ENCODE results near the gene L3MBTL1. TPM values are rescaled to one million over a fixed set of nuclear protein-coding genes. Genes with fewer than 3 reads are reported as not detected.
A peak's percentile ranks its signal among the peaks of the same experiment; 100 is the strongest.
"Not testable (repeated sequence)": the region's sequence is repeated elsewhere in the genome, so short reads cannot be mapped to it uniquely, and the experiment has no call there.

The L3MBTL1 gene
- total RNA-seq, 1 donor, result 8.0 TPM

GRCh38 chr20:43473381-43473704, 34.2 kb upstream of the L3MBTL1 start:
- H3K4me1 ChIP-seq (ENCODE audit: insufficient read depth, low read length), result no peaks in the 10 kb centered on the region
- no peak overlapping the region for H3K4me3 ChIP-seq (ENCODE audit: low read length)
- no peaks in the 10 kb centered on the region for H3K27me3 ChIP-seq (ENCODE audit: insufficient read depth, low read length)
- no peaks in the 10 kb centered on the region for H3K9me3 ChIP-seq (ENCODE audit: low read depth, low read length)

GRCh38 chr20:43477193-43477592, 30.3 kb upstream of the L3MBTL1 start:
- no peak overlapping the region for H3K4me3 ChIP-seq (ENCODE audit: low read length)
- H3K9me3 ChIP-seq (ENCODE audit: low read depth, low read length), result no peaks in the 10 kb centered on the region
- no peaks in the 10 kb centered on the region for H3K27me3 ChIP-seq (ENCODE audit: insufficient read depth, low read length)
- H3K4me1 ChIP-seq (ENCODE audit: insufficient read depth, low read length), result no peaks in the 10 kb centered on the region

- Histone ChIP-seq H3K4me1 (ENCODE audit: insufficient read depth, low read length) (no peaks in the 10 kb centered on the region), H3K4me3 (ENCODE audit: low read length) (no peak overlapping the region), H3K9me3 (ENCODE audit: low read depth, low read length) (no peaks in the 10 kb centered on the region), H3K27me3 (ENCODE audit: insufficient read depth, low read length) (no peaks in the 10 kb centered on the region)
These were observed 29.9 kb upstream of the L3MBTL1 start for GRCh38 chr20:43477619-43478018.

- Histone ChIP-seq H3K4me3 (ENCODE audit: low read length) (no peak overlapping the region), H3K27me3 (ENCODE audit: insufficient read depth, low read length) (no peaks in the 10 kb centered on the region), H3K9me3 (ENCODE audit: low read depth, low read length) (no peaks in the 10 kb centered on the region), H3K4me1 (ENCODE audit: insufficient read depth, low read length) (no peaks in the 10 kb centered on the region)
These were observed 17.5 kb upstream of the L3MBTL1 start for GRCh38 chr20:43490038-43490437.

- Histone ChIP-seq H3K27me3 (ENCODE audit: insufficient read depth, low read length) (no peaks in the 10 kb centered on the region), H3K4me3 (ENCODE audit: low read length) (no peak overlapping the region), H3K4me1 (ENCODE audit: insufficient read depth, low read length) (no peaks in the 10 kb centered on the region), H3K9me3 (ENCODE audit: low read depth, low read length) (no peaks in the 10 kb centered on the region)
These were observed 15.4 kb upstream of the L3MBTL1 start for GRCh38 chr20:43492101-43492500.

GRCh38 chr20:43495388-43495787, 12.1 kb upstream of the L3MBTL1 start:
- Histone ChIP-seq H3K4me1 (ENCODE audit: insufficient read depth, low read length) (no peaks in the 10 kb centered on the region), H3K9me3 (ENCODE audit: low read depth, low read length) (no peaks in the 10 kb centered on the region), H3K4me3 (ENCODE audit: low read length) (no peak overlapping the region), H3K27me3 (ENCODE audit: insufficient read depth, low read length) (no peaks in the 10 kb centered on the region)

- H3K4me3 ChIP-seq (ENCODE audit: low read length); H3K9me3 ChIP-seq (ENCODE audit: low read depth, low read length); H3K4me1 ChIP-seq (ENCODE audit: insufficient read depth, low read length): not testable (repeated sequence)
- H3K27me3 ChIP-seq (ENCODE audit: insufficient read depth, low read length), result peaks cover 17% of the 10 kb centered on the region
These were observed 5.5 kb upstream of the L3MBTL1 start for GRCh38 chr20:43502021-43502420.

- Histone ChIP-seq H3K4me3 (ENCODE audit: low read length) (no peak overlapping the region), H3K27me3 (ENCODE audit: insufficient read depth, low read length) (peaks cover 32% of the 10 kb centered on the region), H3K4me1 (ENCODE audit: insufficient read depth, low read length) (peaks cover 14% of the 10 kb centered on the region), H3K9me3 (ENCODE audit: low read depth, low read length) (no peaks in the 10 kb centered on the region)
These were observed 1.3 kb upstream of the L3MBTL1 start for GRCh38 chr20:43506238-43506637.

GRCh38 chr20:43508106-43508505, 609 bp downstream of the L3MBTL1 start:
- Histone ChIP-seq H3K4me3 (ENCODE audit: low read length) (peak overlapping the region; percentile 37), H3K4me1 (ENCODE audit: insufficient read depth, low read length) (peaks cover 14% of the 10 kb centered on the region), H3K9me3 (ENCODE audit: low read depth, low read length) (no peaks in the 10 kb centered on the region), H3K27me3 (ENCODE audit: insufficient read depth, low read length) (peaks cover 32% of the 10 kb centered on the region)

GRCh38 chr20:43508604-43509040, 1.1 kb downstream of the L3MBTL1 start:
- Histone ChIP-seq H3K27me3 (ENCODE audit: insufficient read depth, low read length) (peaks cover 32% of the 10 kb centered on the region), H3K9me3 (ENCODE audit: low read depth, low read length) (no peaks in the 10 kb centered on the region), H3K4me3 (ENCODE audit: low read length) (no peak overlapping the region), H3K4me1 (ENCODE audit: insufficient read depth, low read length) (peaks cover 19% of the 10 kb centered on the region)

- no peak overlapping the region for H3K4me3 ChIP-seq (ENCODE audit: low read length)
- H3K27me3 ChIP-seq (ENCODE audit: insufficient read depth, low read length), result peaks cover 16% of the 10 kb centered on the region
- H3K4me1 ChIP-seq (ENCODE audit: insufficient read depth, low read length), result peaks cover 28% of the 10 kb centered on the region
- H3K9me3 ChIP-seq (ENCODE audit: low read depth, low read length), result no peaks in the 10 kb centered on the region
These were observed 4.4 kb downstream of the L3MBTL1 start for GRCh38 chr20:43511879-43512278.

- H3K4me1 ChIP-seq (ENCODE audit: insufficient read depth, low read length), result peaks cover 16% of the 10 kb centered on the region
- H3K9me3 ChIP-seq (ENCODE audit: low read depth, low read length), result no peaks in the 10 kb centered on the region
- H3K27me3 ChIP-seq (ENCODE audit: insufficient read depth, low read length), result peaks cover 4% of the 10 kb centered on the region
These were observed 6.0 kb downstream of the L3MBTL1 start for GRCh38 chr20:43513372-43513930.

GRCh38 chr20:43513931-43514647, 6.6 kb downstream of the L3MBTL1 start:
- Histone ChIP-seq H3K27me3 (ENCODE audit: insufficient read depth, low read length) (no peaks in the 10 kb centered on the region), H3K4me1 (ENCODE audit: insufficient read depth, low read length) (peaks cover 14% of the 10 kb centered on the region), H3K4me3 (ENCODE audit: low read length) (peak overlapping the region; percentile 54), H3K9me3 (ENCODE audit: low read depth, low read length) (no peaks in the 10 kb centered on the region)

More at GRCh38 chr20:43513372-43513930, 6.0 kb downstream of the L3MBTL1 start:
- H3K4me3 ChIP-seq (ENCODE audit: low read length), result peak overlapping the region; percentile 54

GRCh38 chr20:43514648-43514999, 7.1 kb downstream of the L3MBTL1 start:
- Histone ChIP-seq H3K4me1 (ENCODE audit: insufficient read depth, low read length) (peaks cover 14% of the 10 kb centered on the region), H3K4me3 (ENCODE audit: low read length) (peak overlapping the region; percentile 54), H3K9me3 (ENCODE audit: low read depth, low read length) (no peaks in the 10 kb centered on the region), H3K27me3 (ENCODE audit: insufficient read depth, low read length) (no peaks in the 10 kb centered on the region)

GRCh38 chr20:43515628-43516027, 8.1 kb downstream of the L3MBTL1 start:
- no peak overlapping the region for H3K4me3 ChIP-seq (ENCODE audit: low read length)
- H3K4me1 ChIP-seq (ENCODE audit: insufficient read depth, low read length), result peaks cover 14% of the 10 kb centered on the region
- H3K9me3 ChIP-seq (ENCODE audit: low read depth, low read length), result no peaks in the 10 kb centered on the region
- H3K27me3 ChIP-seq (ENCODE audit: insufficient read depth, low read length), result no peaks in the 10 kb centered on the region

- Histone ChIP-seq H3K4me1 (ENCODE audit: insufficient read depth, low read length) (peaks cover 14% of the 10 kb centered on the region), H3K9me3 (ENCODE audit: low read depth, low read length) (no peaks in the 10 kb centered on the region), H3K27me3 (ENCODE audit: insufficient read depth, low read length) (no peaks in the 10 kb centered on the region), H3K4me3 (ENCODE audit: low read length) (no peak overlapping the region)
These were observed 8.8 kb downstream of the L3MBTL1 start for GRCh38 chr20:43516251-43516824.

Measured in mononuclear cell (primary cell).